OCI-LY7 (cell line): Measurements from ENCODE around the gene ELAVL4. TPM values are rescaled to one million over a fixed set of nuclear protein-coding genes. Genes with fewer than 3 reads are reported as not detected.

Experiments
- BruUV-seq: library from RNA; stranded (reverse); fragments of 400-500 nt; replicated peaks from 2 replicates; lab custom pipeline; 2021; lab: Mats Ljungman, UMichigan
- CTCF ChIA-PET: fragments of 300-600 bp; sonication (Branson Sonifier 250); formaldehyde crosslinking; loops from one replicate; lab custom pipeline; 2022; ENCODE audit warnings: antibody characterized with exemption; ENCODE audit not compliant: unreplicated experiment; lab: Charles Lee
- POLR2A ChIA-PET: fragments of 300-600 bp; sonication (Branson Sonifier 250); formaldehyde crosslinking; loops from one replicate; lab custom pipeline; 2022; ENCODE audit warnings: antibody characterized with exemption; lab: Charles Lee
- DNase-seq: peaks from one replicate; pipeline ENCODE4 v3.0.0-alpha.2; 2015; ENCODE audit warnings: low spot score
- H2AFZ ChIP-seq: fragments of 200-600 bp; sonication (generic), shearing (Covaris generic); 2 replicates; pipeline ENCODE4 v1.6.1; 2014; ENCODE audit warnings: mild to moderate bottlenecking, antibody characterized with exemption, low read length, moderate library complexity
- H3K27ac ChIP-seq: fragments of 200-600 bp; sonication (generic); 2 replicates; pipeline ENCODE4 v1.5.1; 2014; ENCODE audit warnings: mixed run types, low read depth, mild to moderate bottlenecking, moderate library complexity, low read length, inconsistent platforms; ENCODE audit not compliant: poor library complexity, severe bottlenecking
- H3K36me3 ChIP-seq: fragments of 200-600 bp; sonication (generic); 2 replicates; pipeline ENCODE4 v1.6.1; 2014; ENCODE audit warnings: mild to moderate bottlenecking, antibody characterized with exemption, low read length, moderate library complexity, mixed read lengths; ENCODE audit not compliant: insufficient read depth
- H3K4me1 ChIP-seq: fragments of 200-600 bp; sonication (generic); 2 replicates; pipeline ENCODE4 v1.5.1; 2014; ENCODE audit warnings: mild to moderate bottlenecking, low read length; ENCODE audit not compliant: insufficient read depth, poor library complexity, severe bottlenecking
- H3K4me2 ChIP-seq: fragments of 200-600 bp; sonication (generic); 2 replicates; pipeline ENCODE4 v1.6.1; 2014; ENCODE audit warnings: mild to moderate bottlenecking, low read length
- H3K4me3 ChIP-seq: fragments of 200-600 bp; sonication (generic); 2 replicates; pipeline ENCODE4 v1.5.1; 2014; ENCODE audit warnings: mild to moderate bottlenecking, low read depth, low read length; ENCODE audit not compliant: poor library complexity, severe bottlenecking
- H3K79me2 ChIP-seq: fragments of 200-600 bp; sonication (generic); 2 replicates; pipeline ENCODE4 v1.6.1; 2016; ENCODE audit warnings: low read depth, mild to moderate bottlenecking, low read length, moderate library complexity, mixed read lengths; ENCODE audit not compliant: insufficient read depth
- H3K9me2 ChIP-seq: fragments of 200-600 bp; sonication (generic); 2 replicates; pipeline ENCODE4 v1.6.1; 2016; ENCODE audit warnings: mild to moderate bottlenecking, low read length, mixed read lengths; ENCODE audit not compliant: insufficient read depth
- H3K9me3 ChIP-seq: fragments of 200-600 bp; sonication (generic); 2 replicates; pipeline ENCODE4 v1.6.1; 2014; ENCODE audit warnings: mild to moderate bottlenecking, mixed run types, low read length, mixed read lengths
- H4K20me1 ChIP-seq: fragments of 200-600 bp; sonication (generic); 2 replicates; pipeline ENCODE4 v1.6.1; 2014; ENCODE audit warnings: mild to moderate bottlenecking, antibody characterized with exemption, low read length, moderate library complexity, mixed read lengths; ENCODE audit not compliant: insufficient read depth
- EZH2phosphoT487 ChIP-seq: fragments of 200-600 bp; sonication (generic); IDR thresholded peaks from 2 replicates; pipeline ENCODE4 v1.6.1; 2018; ENCODE audit warnings: low read depth, borderline replicate concordance, mild to moderate bottlenecking, mixed run types, antibody characterized with exemption, low read length, moderate library complexity, mixed read lengths
- intact Hi-C: fragments of 100-400 bp; cut with micrococcal nuclease; formaldehyde crosslinking; loops from one replicate; pipeline ENCODE4 v1.10.0; 2022; ENCODE audit not compliant: unreplicated experiment
- total RNA-seq, 2 experiments: library from RNA; depleted of rRNA in 1 of 2; stranded (reverse); fragments of >200 nt in 1 of 2; shearing (Covaris generic) in 1 of 2; gene quantifications; 2 replicates each; pipeline ENCODE4 v1.2.3, GENCODE V29; 2014 to 2022
- TF ChIP-seq, protein P1 (sequence below): fragments of 200-600 bp; sonication (generic); conservative IDR thresholded peaks from 2 replicates; pipeline ENCODE4 v1.5.1; 2014; ENCODE audit warnings: mild to moderate bottlenecking, antibody characterized with exemption, low read length, moderate library complexity, mixed read lengths

Gene ELAVL4
- total RNA-seq, 2 experiments from 2014 or later = not detected

DNA sequence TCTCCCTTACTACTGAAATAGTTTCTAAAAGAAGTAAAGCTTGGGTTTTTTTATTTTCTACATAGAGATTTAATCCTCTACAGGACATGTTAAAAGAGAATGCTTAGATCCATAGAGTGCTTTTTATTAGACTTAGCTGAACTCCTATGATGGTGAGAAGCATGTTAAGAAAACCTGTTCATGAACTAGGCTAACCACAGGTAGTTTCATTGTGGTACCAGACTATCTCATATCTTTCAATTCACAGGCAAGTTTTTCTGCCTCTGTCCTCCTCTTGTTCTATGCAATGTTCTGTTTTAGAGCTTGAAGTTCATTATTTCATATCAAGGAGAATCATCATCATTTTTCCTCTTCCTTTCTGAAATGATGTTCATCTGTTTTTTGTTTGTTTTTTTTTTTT, 65.4 kb downstream of the ELAVL4 start:
- H3K9me3 ChIP-seq = no peaks in the 10 kb centered on the region
- H3K9me2 ChIP-seq = no peaks in the 10 kb centered on the region
- H2AFZ ChIP-seq = no peak overlapping the region
- intact Hi-C loops = no loop called here
- H3K27ac ChIP-seq = no peak overlapping the region
- CTCF ChIA-PET = no interaction called here
- H3K79me2 ChIP-seq = no peaks in the 10 kb centered on the region
- no TSS peak for BruUV-seq
- no peaks in the 10 kb centered on the region for H3K4me1 ChIP-seq
- POLR2A ChIA-PET = interaction anchor here (0.7 kb wide), 2 partner anchors 52 to 525 kb away, joined by 3 read pairs; no protein-coding TSS in a partner anchor
- H4K20me1 ChIP-seq = no peaks in the 10 kb centered on the region
- no peak for TF ChIP-seq EZH2phosphoT487
- no peak overlapping the region for H3K4me3 ChIP-seq
- no peak for DNase-seq
- no peaks in the 10 kb centered on the region for H3K36me3 ChIP-seq
- H3K4me2 ChIP-seq = no peak overlapping the region

DNA sequence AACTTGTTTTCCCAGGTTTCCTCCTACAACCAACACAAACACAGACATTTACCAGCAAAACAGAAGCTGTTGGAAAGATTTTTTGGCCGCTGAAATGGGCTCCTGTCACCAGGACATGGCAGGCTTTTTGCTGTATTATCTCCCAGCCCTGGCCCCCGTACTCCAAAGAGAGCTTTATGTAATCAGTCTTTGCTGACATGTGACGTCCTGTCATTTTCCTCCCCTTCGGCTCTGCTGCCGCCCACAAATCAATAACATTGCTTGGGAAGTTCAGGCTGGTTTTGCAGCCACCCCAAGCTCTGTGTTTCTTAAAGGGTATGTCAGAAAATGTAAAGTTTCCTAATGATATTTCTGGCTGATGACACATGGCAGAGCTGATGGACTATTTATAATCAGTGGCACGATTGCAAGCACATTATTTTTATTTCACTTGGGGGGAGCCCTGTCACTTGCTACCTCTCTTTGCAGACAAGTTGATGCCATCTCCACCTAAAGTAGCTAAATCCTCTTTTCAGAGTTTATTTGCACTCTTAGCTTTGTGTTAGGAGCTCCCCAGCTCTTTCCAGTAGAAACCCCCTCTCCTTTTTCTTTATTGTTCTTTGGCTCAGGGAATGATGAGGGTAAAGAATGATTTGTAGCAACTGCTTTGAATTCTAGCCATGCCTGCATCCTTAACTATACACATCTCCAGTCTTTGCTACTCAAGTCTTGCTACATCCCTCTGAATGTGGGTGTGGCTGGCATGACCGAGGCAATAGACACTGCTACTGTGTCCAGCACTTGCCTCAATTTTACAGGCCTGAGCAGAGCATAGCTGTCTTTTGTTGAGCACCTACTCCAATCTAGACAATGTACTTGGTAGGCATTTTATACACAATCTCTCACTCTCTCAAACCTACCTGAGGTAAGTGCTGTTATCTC, 67.3 kb downstream of the ELAVL4 start:
- H3K27ac ChIP-seq = no peak overlapping the region
- CTCF ChIA-PET = no interaction called here
- no peak overlapping the region for H3K4me2 ChIP-seq
- no peaks in the 10 kb centered on the region for H4K20me1 ChIP-seq
- H3K4me3 ChIP-seq = no peak overlapping the region
- H3K79me2 ChIP-seq = no peaks in the 10 kb centered on the region
- TF ChIP-seq, protein P1, sequence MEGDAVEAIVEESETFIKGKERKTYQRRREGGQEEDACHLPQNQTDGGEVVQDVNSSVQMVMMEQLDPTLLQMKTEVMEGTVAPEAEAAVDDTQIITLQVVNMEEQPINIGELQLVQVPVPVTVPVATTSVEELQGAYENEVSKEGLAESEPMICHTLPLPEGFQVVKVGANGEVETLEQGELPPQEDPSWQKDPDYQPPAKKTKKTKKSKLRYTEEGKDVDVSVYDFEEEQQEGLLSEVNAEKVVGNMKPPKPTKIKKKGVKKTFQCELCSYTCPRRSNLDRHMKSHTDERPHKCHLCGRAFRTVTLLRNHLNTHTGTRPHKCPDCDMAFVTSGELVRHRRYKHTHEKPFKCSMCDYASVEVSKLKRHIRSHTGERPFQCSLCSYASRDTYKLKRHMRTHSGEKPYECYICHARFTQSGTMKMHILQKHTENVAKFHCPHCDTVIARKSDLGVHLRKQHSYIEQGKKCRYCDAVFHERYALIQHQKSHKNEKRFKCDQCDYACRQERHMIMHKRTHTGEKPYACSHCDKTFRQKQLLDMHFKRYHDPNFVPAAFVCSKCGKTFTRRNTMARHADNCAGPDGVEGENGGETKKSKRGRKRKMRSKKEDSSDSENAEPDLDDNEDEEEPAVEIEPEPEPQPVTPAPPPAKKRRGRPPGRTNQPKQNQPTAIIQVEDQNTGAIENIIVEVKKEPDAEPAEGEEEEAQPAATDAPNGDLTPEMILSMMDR = no peak
- no peaks in the 10 kb centered on the region for H3K4me1 ChIP-seq
- no peak for DNase-seq
- intact Hi-C loops = no loop called here
- H3K36me3 ChIP-seq = no peaks in the 10 kb centered on the region
- POLR2A ChIA-PET = no interaction called here
- BruUV-seq = no TSS peak
- H3K9me2 ChIP-seq = no peaks in the 10 kb centered on the region
- H3K9me3 ChIP-seq = no peaks in the 10 kb centered on the region
- no peak overlapping the region for H2AFZ ChIP-seq

DNA sequence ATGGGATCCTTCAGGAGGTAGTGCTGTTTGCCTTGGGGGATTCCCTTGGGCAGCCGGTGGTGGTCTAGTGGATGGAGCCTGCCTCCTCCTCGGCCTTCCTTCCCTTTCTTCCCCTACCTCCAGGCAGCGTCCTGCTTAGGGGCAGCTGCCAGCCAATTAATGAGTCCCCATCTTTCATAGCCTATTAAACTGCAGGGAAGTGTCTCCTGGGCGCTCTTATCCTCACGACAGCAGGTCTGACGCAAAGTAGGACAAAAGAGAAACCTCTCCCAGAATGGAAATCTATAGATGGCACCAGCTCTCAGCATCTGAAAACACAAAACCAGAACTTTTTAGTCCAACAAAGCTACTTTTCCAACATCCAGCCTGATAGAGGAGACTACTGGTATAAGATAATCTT, 69.3 kb downstream of the ELAVL4 start:
- H3K9me2 ChIP-seq = no peaks in the 10 kb centered on the region
- H3K27ac ChIP-seq = no peak overlapping the region
- H2AFZ ChIP-seq = no peak overlapping the region
- no peaks in the 10 kb centered on the region for H4K20me1 ChIP-seq
- H3K9me3 ChIP-seq = no peaks in the 10 kb centered on the region
- BruUV-seq = no TSS peak
- no peak overlapping the region for H3K4me3 ChIP-seq
- H3K4me2 ChIP-seq = no peak overlapping the region
- H3K4me1 ChIP-seq = no peaks in the 10 kb centered on the region
- no peak for DNase-seq
- ChIA-PET POLR2A (interaction anchor here (0.9 kb wide), 1 partner anchor 10 kb away, joined by 4 read pairs; no protein-coding TSS in a partner anchor), CTCF (no interaction called here)
- no peaks in the 10 kb centered on the region for H3K79me2 ChIP-seq
- TF ChIP-seq, protein P1 = no peak
- TF ChIP-seq EZH2phosphoT487 = no peak
- intact Hi-C loops = no loop called here
- H3K36me3 ChIP-seq = no peaks in the 10 kb centered on the region
